IPS DF 19.7 (cell line): ENCODE results near the gene SOX1.

Source experiments
- DNase-seq: peaks from one replicate; pipeline ENCODE4 v3.0.0-alpha.2; 2013; ENCODE audit warnings: low read depth, low spot score

SOX1 gene

DNA sequence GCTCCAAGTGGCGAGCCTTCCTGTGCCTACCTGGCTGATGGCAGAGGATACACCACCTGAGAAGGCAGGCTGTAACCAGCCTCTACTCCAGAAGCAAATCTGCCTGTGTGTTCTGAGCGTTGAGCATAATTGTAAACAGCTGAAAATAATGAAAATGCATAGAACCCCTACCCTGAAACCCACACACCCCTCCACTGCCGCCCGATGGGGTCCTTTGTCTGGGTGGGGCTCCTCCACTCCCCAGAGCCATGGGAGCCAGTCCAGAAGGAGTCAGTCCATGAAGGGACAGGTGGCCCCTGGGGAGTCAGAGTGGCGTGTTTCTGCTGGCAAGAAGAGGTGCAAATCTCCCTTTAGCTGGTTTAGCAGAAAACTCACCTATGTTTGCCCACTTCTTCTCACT is 8.0 kb upstream of the SOX1 start:
- DNase-seq = no peak

DNA sequence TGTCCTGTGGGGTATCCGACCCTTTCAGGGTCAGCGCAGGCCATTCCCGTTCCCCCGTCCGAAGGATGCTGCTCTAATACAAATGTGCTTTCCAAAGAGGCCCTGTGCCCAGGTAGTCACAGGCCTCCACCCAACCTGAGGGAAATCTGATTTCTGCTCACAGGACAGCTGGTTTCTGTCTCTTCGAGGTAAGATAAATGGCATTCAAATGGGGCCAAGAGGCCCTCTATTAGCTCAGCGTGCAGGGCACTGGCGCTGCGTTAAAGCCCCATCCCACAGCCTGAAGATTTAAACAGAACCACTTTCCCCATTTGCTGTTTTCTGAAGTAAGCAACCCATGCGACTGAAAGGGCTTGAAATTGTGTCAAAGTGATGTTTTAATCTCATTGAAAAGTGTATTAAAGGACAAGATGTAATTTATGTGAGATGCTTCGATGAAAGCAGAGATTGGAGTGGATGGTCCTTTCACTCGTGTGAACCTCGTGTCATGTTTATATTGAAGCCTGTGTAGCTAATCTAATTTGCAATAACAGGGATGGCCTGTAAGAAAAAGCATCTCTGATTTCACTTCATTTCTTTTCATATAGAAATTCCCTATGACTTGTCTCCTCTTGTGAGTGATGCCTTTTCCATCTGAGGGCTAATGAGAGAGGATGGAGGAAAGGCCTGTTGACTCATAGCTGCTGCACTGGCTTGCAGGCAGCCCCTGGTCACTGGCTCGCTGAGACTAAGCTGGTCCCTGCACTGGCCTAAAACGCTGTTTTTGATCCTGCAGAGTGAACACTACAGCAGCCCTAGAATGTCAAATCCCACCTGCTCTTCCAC is 7.3 kb upstream of the SOX1 start:
- DNase-seq = no peak

GRCh38 chr13:112060282-112060830 is 6.6 kb upstream of the SOX1 start:
- DNase-seq = no peak

- no peak for DNase-seq
These were observed 6.0 kb upstream of the SOX1 start for GRCh38 chr13:112060899-112061366.

DNA sequence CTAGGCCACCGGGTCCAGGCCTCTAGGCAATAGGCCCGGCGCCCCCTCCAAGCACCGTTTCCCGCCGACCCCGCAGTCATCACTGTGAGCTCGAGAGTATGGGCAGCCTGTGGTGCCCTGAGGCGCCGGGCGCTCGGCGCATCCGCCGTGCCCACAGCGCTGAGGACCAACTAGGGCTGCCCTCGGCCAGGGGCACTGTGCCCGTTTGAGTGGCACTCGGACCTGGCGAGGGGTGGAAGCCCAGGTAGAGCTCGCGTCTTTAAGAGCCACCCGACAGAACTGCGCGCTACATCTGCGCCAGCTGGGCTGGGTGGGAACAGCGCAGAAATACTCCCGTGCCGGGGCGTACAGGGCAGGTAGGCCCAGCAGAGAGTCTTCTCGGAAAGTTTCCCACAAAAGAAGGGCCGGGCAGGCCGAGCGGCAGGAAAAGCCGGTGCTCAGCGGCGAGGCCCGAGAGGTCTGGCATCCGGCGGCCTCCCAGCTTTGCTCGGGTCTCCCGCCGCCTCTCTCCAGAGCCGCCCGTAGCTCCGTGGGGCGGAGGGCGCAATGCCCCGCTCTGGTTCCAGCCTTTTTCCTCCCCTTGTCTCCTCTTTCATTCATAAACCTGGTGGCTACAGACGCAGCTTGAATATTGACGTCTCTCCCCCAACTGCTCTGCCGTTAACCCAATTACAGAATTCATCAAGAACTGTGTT is 5.4 kb upstream of the SOX1 start:
- DNase-seq = no peak

DNA sequence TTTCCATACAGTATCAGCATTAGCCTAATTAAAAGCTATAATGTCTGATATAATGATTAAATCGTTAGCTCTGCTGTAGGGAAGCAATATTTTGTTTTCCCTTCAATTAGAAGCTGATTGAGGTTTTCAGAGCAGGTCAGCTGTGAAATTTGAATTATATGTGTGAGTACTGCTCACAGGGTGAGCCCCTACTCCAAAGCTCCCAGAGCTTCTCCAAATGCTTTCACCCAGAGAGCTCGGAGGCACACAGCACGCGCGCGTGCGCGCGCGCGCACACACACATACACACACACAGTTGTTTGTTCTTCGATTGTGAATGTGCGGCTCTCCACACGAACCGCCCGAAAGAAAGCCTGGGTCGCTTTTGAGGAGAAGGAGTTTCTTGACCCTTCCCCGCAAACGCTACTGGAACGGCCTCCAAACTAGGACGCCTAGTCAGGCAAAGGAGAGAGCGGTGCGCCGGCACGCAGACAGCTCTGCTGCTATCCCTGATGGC is 4.8 kb upstream of the SOX1 start:
- no peak for DNase-seq

- DNase-seq = no peak
These were observed 4.1 kb upstream of the SOX1 start for GRCh38 chr13:112062571-112063570.

DNA sequence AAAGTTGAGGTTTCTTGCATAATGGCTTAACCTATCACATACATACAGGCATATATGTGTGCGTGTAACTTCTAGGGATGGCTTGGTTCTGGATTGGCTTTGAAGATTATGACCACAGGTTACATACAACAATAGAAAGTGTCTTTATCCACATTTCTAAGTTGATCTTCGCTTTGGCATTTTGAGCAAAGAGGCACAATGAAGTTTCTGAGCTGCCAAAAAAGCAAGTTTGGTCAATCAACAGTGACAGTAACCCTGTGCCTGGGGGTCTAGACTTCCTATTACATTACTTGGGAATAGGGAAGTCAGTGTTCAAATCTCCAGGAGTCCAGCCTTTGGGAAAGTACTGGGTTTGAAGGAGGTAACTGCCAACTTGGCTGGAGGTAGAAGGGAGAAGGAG is 3.1 kb upstream of the SOX1 start:
- no peak for DNase-seq

GRCh38 chr13:112064222-112064621 is 2.7 kb upstream of the SOX1 start:
- DNase-seq = no peak

- DNase-seq = no peak
These were observed 1.5 kb upstream of the SOX1 start for GRCh38 chr13:112065521-112065866.

DNA sequence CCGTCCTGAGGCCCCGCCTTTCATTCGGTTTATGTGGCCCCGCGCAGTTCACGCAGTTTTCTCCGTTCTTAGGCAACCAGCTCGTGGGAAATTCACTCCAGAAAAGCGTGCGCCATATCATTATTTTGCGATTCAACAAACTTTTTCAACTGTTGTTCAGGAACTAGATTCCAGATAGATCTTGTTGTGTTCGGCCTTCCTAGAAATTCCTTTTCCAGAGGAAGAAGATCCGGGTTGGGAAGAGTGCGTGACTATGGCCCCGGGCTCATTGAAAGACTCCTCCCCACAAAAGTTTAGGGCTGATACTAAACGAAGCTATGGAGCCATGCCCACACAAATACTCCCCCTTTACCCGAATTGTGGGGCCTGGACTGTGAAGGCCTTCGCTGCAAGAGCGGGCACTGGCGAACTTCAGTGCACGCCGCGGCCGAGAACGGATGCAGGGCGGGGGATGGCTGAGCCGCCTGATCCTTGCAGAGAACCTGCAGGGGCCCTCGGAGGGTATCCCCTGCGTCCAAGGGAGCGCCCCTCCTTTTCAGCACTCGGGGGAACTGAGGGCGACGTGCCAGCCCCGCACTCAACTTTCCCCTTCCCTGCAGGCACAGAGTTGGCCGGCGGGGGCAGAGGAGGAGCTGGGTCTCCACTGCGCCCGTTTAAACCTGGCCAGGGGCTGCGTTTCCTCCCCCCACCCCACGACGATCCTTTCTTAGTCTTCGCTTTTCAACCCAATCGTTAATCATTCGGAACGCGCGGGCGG is 904 bp upstream of the SOX1 start:
- no peak for DNase-seq

GRCh38 chr13:112066624-112067004 is 335 bp upstream of the SOX1 start:
- no peak for DNase-seq

DNA sequence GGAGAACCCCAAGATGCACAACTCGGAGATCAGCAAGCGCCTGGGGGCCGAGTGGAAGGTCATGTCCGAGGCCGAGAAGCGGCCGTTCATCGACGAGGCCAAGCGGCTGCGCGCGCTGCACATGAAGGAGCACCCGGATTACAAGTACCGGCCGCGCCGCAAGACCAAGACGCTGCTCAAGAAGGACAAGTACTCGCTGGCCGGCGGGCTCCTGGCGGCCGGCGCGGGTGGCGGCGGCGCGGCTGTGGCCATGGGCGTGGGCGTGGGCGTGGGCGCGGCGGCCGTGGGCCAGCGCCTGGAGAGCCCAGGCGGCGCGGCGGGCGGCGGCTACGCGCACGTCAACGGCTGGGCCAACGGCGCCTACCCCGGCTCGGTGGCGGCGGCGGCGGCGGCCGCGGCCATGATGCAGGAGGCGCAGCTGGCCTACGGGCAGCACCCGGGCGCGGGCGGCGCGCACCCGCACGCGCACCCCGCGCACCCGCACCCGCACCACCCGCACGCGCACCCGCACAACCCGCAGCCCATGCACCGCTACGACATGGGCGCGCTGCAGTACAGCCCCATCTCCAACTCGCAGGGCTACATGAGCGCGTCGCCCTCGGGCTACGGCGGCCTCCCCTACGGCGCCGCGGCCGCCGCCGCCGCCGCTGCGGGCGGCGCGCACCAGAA is 1.1 kb downstream of the SOX1 start:
- DNase-seq = no peak

DNA sequence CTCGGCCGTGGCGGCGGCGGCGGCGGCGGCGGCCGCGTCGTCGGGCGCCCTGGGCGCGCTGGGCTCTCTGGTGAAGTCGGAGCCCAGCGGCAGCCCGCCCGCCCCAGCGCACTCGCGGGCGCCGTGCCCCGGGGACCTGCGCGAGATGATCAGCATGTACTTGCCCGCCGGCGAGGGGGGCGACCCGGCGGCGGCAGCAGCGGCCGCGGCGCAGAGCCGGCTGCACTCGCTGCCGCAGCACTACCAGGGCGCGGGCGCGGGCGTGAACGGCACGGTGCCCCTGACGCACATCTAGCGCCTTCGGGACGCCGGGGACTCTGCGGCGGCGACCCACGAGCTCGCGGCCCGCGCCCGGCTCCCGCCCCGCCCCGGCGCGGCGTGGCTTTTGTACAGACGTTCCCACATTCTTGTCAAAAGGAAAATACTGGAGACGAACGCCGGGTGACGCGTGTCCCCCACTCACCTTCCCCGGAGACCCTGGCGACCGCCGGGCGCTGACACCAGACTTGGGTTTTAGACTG is 1.7 kb downstream of the SOX1 start:
- DNase-seq = no peak

- DNase-seq = no peak
These were observed 2.3 kb downstream of the SOX1 start for GRCh38 chr13:112069061-112069844.

DNA sequence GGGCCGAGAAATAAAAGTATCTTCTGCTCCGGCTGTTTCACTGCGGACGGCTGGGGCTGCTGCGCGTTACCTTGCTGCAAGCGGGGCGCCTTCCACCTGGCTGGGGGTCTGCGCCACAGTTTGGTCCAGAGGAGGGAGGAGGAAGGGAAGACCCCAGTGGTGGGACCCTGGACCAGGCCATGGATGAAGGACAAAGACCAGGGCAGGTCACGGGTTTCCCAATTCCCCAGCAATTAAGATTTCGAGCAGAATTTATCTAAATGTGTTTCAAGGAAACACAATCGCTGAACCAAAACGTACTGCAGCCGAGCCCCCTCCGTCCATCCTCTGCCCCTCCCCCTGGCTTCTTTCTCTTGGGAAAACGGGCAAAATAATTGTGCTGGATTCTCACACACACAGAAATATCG is 2.9 kb downstream of the SOX1 start:
- DNase-seq = no peak

DNA sequence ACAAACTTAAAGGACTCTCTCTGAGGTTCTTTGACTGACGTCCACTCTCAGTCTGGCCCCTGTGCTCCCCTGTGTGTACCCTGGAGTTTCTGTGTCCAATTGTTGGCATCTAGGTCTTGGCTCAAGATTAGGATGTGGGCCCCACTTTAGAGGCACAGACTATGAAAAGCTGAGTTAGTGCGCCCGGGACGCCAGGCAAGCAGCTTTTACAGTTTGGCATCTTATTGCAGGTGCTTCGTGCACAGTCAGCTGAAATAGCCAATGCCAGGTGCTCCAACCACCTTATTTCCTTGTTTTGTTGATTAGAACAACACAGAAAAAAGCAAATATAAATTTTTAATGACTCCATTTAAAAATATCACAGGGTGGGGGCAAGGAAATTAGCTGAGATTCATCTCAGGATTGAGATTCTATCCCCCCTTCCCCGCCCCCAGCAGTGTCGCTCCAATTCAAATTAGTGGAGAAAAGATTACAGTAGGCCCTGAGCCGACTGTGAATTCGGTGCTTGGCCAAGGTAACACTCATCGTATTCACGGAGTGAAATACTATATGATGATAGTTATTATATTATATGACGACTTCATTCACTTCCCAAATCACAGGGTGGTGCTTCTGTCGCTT is 4.3 kb downstream of the SOX1 start:
- DNase-seq = no peak

DNA sequence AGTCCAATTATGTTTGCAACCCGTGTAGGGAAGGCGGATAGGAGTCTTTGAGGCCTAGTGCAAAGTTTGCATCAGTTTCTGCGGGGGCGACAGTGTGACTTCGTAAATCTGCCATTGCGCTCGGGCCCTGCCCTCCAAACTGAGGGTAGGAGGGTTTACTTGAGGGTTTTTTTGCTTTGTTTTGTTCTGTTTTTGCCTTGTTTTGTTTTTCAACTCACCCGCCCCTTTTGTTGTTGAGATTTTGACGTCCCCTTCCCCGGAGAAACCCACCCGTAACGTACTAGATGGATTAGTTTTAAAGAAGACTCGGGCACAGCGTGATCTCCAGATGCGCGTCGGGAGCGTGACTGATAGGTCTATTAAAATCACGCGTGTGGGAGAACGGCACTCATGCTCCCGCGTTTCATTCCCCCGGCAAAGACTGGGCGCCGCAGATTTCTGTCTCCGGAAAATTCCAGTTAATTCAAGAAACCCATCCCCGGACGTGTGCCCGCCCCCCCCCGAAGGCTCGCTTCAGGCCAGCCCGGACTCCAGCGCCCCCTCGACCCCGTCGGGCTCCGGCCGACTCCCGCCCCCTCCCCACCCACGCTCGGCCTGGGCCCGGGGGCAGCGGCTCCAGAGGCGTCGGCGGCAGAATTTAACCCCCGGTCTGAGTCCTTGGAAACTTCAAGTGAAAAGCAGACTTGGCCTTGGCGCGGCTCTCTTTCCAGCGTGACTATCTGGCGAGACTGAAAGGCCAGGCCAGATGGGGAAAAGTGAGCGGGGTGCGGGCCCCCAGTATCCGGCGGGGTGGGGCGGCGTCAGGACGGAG is 5.0 kb downstream of the SOX1 start:
- no peak for DNase-seq
